HepG2 (cell line): Measurements from ENCODE around the gene KANK3. TPM values are rescaled to one million over a fixed set of nuclear protein-coding genes. Genes with fewer than 3 reads are reported as not detected.

Experiments used
- ATF7 ChIP-seq, 2 experiments: fragments of 450-650 bp in 1 of 2; sonication (generic) in 1 of 2; formaldehyde crosslinking in 1 of 2; IDR thresholded peaks; 2 replicates each; pipeline versions ENCODE4 v1.4.0 to v1.6.1; 2016 to 2020; ENCODE audit warnings: antibody characterized with exemption in 1 of 2, mild to moderate bottlenecking in 1 of 2, missing genetic modification reagents in 1 of 2
- BCLAF1 ChIP-seq: fragments of 450-650 bp; IDR thresholded peaks from 2 replicates; pipeline ENCODE4 v1.6.1; 2017; ENCODE audit warnings: mild to moderate bottlenecking
- BRD4 ChIP-seq: sonication (generic); formaldehyde crosslinking; IDR thresholded peaks from 2 replicates; pipeline ENCODE4 v1.4.0; 2020; ENCODE audit warnings: missing genetic modification reagents
- BRF2 ChIP-seq: sonication (generic); formaldehyde crosslinking; IDR thresholded peaks from 2 replicates; pipeline ENCODE4 v1.8.1; 2022; ENCODE audit warnings: mild to moderate bottlenecking, missing genetic modification reagents
- CHD4 ChIP-seq: fragments of 200-600 bp; sonication (generic); IDR thresholded peaks from 2 replicates; pipeline ENCODE4 v1.7.0; 2017; ENCODE audit warnings: mild to moderate bottlenecking, low read length, borderline replicate concordance
- HDAC2 ChIP-seq: sonication (generic); formaldehyde crosslinking; IDR thresholded peaks from 2 replicates; pipeline ENCODE4 v1.4.0; 2020; ENCODE audit warnings: missing genetic modification reagents
- HNRNPL ChIP-seq: fragments of 200-400 bp; formaldehyde crosslinking; IDR thresholded peaks from 2 replicates; pipeline ENCODE4 v1.6.1; 2017; ENCODE audit warnings: mild to moderate bottlenecking, low read depth, low read length
- MIXL1 ChIP-seq: IDR thresholded peaks from 2 replicates; pipeline ENCODE4 v1.6.1; 2016
- MXD4 ChIP-seq: IDR thresholded peaks from 2 replicates; pipeline ENCODE4 v1.6.1; 2016; ENCODE audit warnings: mild to moderate bottlenecking, missing biosample characterization, missing genetic modification reagents
- NFATC3 ChIP-seq: sonication (generic); formaldehyde crosslinking; IDR thresholded peaks from 2 replicates; pipeline ENCODE4 v1.5.1; 2020; ENCODE audit warnings: mild to moderate bottlenecking, missing genetic modification reagents
- SMC3 ChIP-seq: IDR thresholded peaks from 2 replicates; pipeline ENCODE4 v1.6.1; 2011; ENCODE audit warnings: low read length, improper control_type of control experiment
- SUZ12 ChIP-seq: fragments of 150-350 bp; IDR thresholded peaks from 2 replicates; pipeline ENCODE4 v1.6.1; 2014; ENCODE audit warnings: low read depth, low read length
- TAF15 ChIP-seq: fragments of 200-400 bp; formaldehyde crosslinking; IDR thresholded peaks from one replicate; pipeline ENCODE4 v1.6.1; 2018; ENCODE audit warnings: mild to moderate bottlenecking, low read depth, low read length; ENCODE audit not compliant: poor library complexity, severe bottlenecking
- THRA ChIP-seq: sonication (generic); formaldehyde crosslinking; IDR thresholded peaks from 2 replicates; pipeline ENCODE4 v1.4.0; 2020; ENCODE audit warnings: missing genetic modification reagents, borderline replicate concordance
- ZNF143 ChIP-seq: sonication (generic); formaldehyde crosslinking; IDR thresholded peaks from 2 replicates; pipeline ENCODE4 v1.4.0; 2020; ENCODE audit warnings: missing genetic modification reagents
- ZNF652 ChIP-seq: IDR thresholded peaks from 2 replicates; pipeline ENCODE4 v1.6.1; 2016; ENCODE audit warnings: low read depth, borderline replicate concordance
- ZNF777 ChIP-seq: sonication (generic); formaldehyde crosslinking; IDR thresholded peaks from 2 replicates; pipeline ENCODE4 v1.4.0; 2020; ENCODE audit warnings: missing genetic modification reagents
- ZNF784 ChIP-seq: sonication (generic); formaldehyde crosslinking; IDR thresholded peaks from 2 replicates; pipeline ENCODE4 v1.5.1; 2020; ENCODE audit warnings: missing genetic modification reagents, mild to moderate bottlenecking, borderline replicate concordance
- polyA plus RNA-seq, 8 experiments: library from polyadenylated mRNA; depleted of rRNA in 3 of 8; stranded (reverse) in 7 of 8; unstranded in 1 of 8; fragments of >200 nt; fragmentation: Illumina TruSeq in 4 of 8; extraction: Trizol in 4 of 8; gene quantifications; 2 replicates each; pipeline versions ENCODE4 v1.2.1 to v1.2.3, GENCODE V29; 2011 to 2016; ENCODE audit warnings: low read depth in 4 of 8, missing spikeins in 1 of 8, mixed read lengths in 1 of 8; ENCODE audit not compliant: insufficient read depth in 1 of 8
- total RNA-seq, 5 experiments: library from RNA; depleted of rRNA; stranded (reverse); fragments of >200 nt; fragmentation: Illumina TruSeq; extraction: Trizol; gene quantifications; 2 replicates each; pipeline ENCODE4 v1.2.3, GENCODE V29; 2016; ENCODE audit warnings: low read depth in 1 of 5
- TF ChIP-seq, protein P1 (sequence below): IDR thresholded peaks from 2 replicates; pipeline ENCODE4 v1.6.1; 2016
- TF ChIP-seq, protein P2 (sequence below): sonication (generic); formaldehyde crosslinking; IDR thresholded peaks from 2 replicates; pipeline ENCODE4 v1.5.1; 2020; ENCODE audit warnings: mild to moderate bottlenecking, missing genetic modification reagents, borderline replicate concordance

Gene KANK3
- total and polyA plus RNA-seq, 2 of the 13 experiments (the other 11 are each of a cell fraction or from before 2014, with no cell fraction given), result 0.15 to 0.20 TPM

GRCh38 chr19:8355631-8356402, 12.8 kb upstream of the KANK3 start (continued):
- TF ChIP-seq BCLAF1, result no peak
- peak; percentile 90; the same call in 1 of the 2 replicates for TF ChIP-seq THRA (CRISPR knock-in tag)
- TF ChIP-seq ZNF652 (CRISPR knock-in tag), result no peak
- no peak for TF ChIP-seq CHD4
- TF ChIP-seq MXD4 (CRISPR knock-in tag), result no peak
- TF ChIP-seq ATF7 (IDR thresholded peaks at IDR 0.05), result no peak
- no peak for TF ChIP-seq ATF7 (CRISPR knock-in tag; IDR thresholded peaks at IDR 0.05)
- TF ChIP-seq ZNF784 (CRISPR knock-in tag), result no peak
- TF ChIP-seq SUZ12, result no peak
- no peak for TF ChIP-seq HNRNPL
- TF ChIP-seq, protein P1, sequence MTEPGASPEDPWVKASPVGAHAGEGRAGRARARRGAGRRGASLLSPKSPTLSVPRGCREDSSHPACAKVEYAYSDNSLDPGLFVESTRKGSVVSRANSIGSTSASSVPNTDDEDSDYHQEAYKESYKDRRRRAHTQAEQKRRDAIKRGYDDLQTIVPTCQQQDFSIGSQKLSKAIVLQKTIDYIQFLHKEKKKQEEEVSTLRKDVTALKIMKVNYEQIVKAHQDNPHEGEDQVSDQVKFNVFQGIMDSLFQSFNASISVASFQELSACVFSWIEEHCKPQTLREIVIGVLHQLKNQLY (CRISPR knock-in tag), result no peak
- TF ChIP-seq HDAC2 (CRISPR knock-in tag), result peak; percentile 68; the same call in 1 of the 2 replicates
- TF ChIP-seq BRD4, result no peak
- peak; percentile 53; the same call in 1 of the 2 replicates for TF ChIP-seq MIXL1 (CRISPR knock-in tag)
- TF ChIP-seq, protein P2, sequence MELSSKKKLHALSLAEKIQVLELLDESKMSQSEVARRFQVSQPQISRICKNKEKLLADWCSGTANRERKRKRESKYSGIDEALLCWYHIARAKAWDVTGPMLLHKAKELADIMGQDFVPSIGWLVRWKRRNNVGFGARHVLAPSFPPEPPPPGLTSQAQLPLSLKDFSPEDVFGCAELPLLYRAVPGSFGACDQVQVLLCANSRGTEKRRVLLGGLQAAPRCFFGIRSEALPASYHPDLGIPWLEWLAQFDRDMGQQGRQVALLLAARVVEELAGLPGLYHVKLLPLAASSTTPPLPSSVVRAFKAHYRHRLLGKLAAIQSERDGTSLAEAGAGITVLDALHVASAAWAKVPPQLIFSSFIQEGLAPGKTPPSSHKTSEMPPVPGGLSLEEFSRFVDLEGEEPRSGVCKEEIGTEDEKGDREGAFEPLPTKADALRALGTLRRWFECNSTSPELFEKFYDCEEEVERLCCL (CRISPR knock-in tag), result no peak
- TF ChIP-seq SMC3, result peak; percentile 15; the same call in 1 of the 2 replicates
- no peak for TF ChIP-seq TAF15
- TF ChIP-seq ZNF777 (CRISPR knock-in tag), result no peak
- TF ChIP-seq NFATC3 (CRISPR knock-in tag), result no peak
- TF ChIP-seq BRF2 (CRISPR knock-in tag), result no peak
- peak; percentile 28; the same call in 1 of the 2 replicates for TF ChIP-seq ZNF143 (CRISPR knock-in tag)
